ENCODE results near the gene ZBTB7A.

Gene ZBTB7A

GRCh38 chr19:4018775-4019504 is 47.8 kb downstream of the ZBTB7A start:
- 97% methylated on average over 16 to 19 of the region's 19 CpGs for WGBS, 2 experiments (ENCODE audit: insufficient coverage in 2 of 2)
- Histone ChIP-seq H3K4me1 (ENCODE audit: control insufficient read depth, insufficient read depth, low read length, poor library complexity, severe bottlenecking) (no peaks in the 10 kb centered on the region), H3K27ac (ENCODE audit: low read depth, low read length, severe bottlenecking) (no peak overlapping the region), H3K9me3 (ENCODE audit: control insufficient read depth, low read length) (no peaks in the 10 kb centered on the region), H3K36me3 (ENCODE audit: control insufficient read depth, insufficient read depth, low read length) (peaks cover 74% of the 10 kb centered on the region), H3K4me3 (ENCODE audit: extremely low read depth, insufficient read depth, low read length, poor library complexity, severe bottlenecking) (no peak overlapping the region)

GRCh38 chr19:4018140-4018613 is 48.5 kb downstream of the ZBTB7A start:
- no peak overlapping the region for H3K27ac ChIP-seq (ENCODE audit: low read depth, low read length, severe bottlenecking)
- no peaks in the 10 kb centered on the region for H3K9me3 ChIP-seq (ENCODE audit: control insufficient read depth, low read length)
- H3K4me3 ChIP-seq (ENCODE audit: extremely low read depth, insufficient read depth, low read length, poor library complexity, severe bottlenecking): no peak overlapping the region
- WGBS, 2 experiments (ENCODE audit: insufficient coverage in 2 of 2): 89 to 96% methylated on average over 13 to 16 of the region's 22 CpGs
- peaks cover 76% of the 10 kb centered on the region for H3K36me3 ChIP-seq (ENCODE audit: control insufficient read depth, insufficient read depth, low read length)
- H3K4me1 ChIP-seq (ENCODE audit: control insufficient read depth, insufficient read depth, low read length, poor library complexity, severe bottlenecking): no peaks in the 10 kb centered on the region

GRCh38 chr19:4016903-4017638 is 49.6 kb downstream of the ZBTB7A start:
- Histone ChIP-seq H3K36me3 (ENCODE audit: control insufficient read depth, insufficient read depth, low read length) (peaks cover 81% of the 10 kb centered on the region), H3K27ac (ENCODE audit: low read depth, low read length, severe bottlenecking) (no peak overlapping the region), H3K4me1 (ENCODE audit: control insufficient read depth, insufficient read depth, low read length, poor library complexity, severe bottlenecking) (no peaks in the 10 kb centered on the region), H3K4me3 (ENCODE audit: extremely low read depth, insufficient read depth, low read length, poor library complexity, severe bottlenecking) (no peak overlapping the region), H3K9me3 (ENCODE audit: control insufficient read depth, low read length) (no peaks in the 10 kb centered on the region)
- WGBS, 2 experiments (ENCODE audit: insufficient coverage in 2 of 2): 99% methylated on average over 12 to 13 of the region's 15 CpGs

GRCh38 chr19:4016486-4016885 is 50.2 kb downstream of the ZBTB7A start:
- H3K4me3 ChIP-seq (ENCODE audit: extremely low read depth, insufficient read depth, low read length, poor library complexity, severe bottlenecking): no peak overlapping the region
- no peaks in the 10 kb centered on the region for H3K9me3 ChIP-seq (ENCODE audit: control insufficient read depth, low read length)
- peaks cover 79% of the 10 kb centered on the region for H3K36me3 ChIP-seq (ENCODE audit: control insufficient read depth, insufficient read depth, low read length)
- H3K27ac ChIP-seq (ENCODE audit: low read depth, low read length, severe bottlenecking): no peak overlapping the region
- no peaks in the 10 kb centered on the region for H3K4me1 ChIP-seq (ENCODE audit: control insufficient read depth, insufficient read depth, low read length, poor library complexity, severe bottlenecking)
- 93 to 97% methylated on average over 12 of the region's 12 CpGs for WGBS, 2 experiments (ENCODE audit: insufficient coverage in 2 of 2)

GRCh38 chr19:4015705-4016402 is 50.8 kb downstream of the ZBTB7A start:
- WGBS, 2 experiments (ENCODE audit: insufficient coverage in 2 of 2): 93 to 98% methylated on average over 24 to 37 of the region's 37 CpGs
- no peak overlapping the region for H3K4me3 ChIP-seq (ENCODE audit: extremely low read depth, insufficient read depth, low read length, poor library complexity, severe bottlenecking)
- H3K4me1 ChIP-seq (ENCODE audit: control insufficient read depth, insufficient read depth, low read length, poor library complexity, severe bottlenecking): no peaks in the 10 kb centered on the region
- no peaks in the 10 kb centered on the region for H3K9me3 ChIP-seq (ENCODE audit: control insufficient read depth, low read length)
- H3K36me3 ChIP-seq (ENCODE audit: control insufficient read depth, insufficient read depth, low read length): peaks cover 77% of the 10 kb centered on the region
- peak overlapping the region; percentile 10 for H3K27ac ChIP-seq (ENCODE audit: low read depth, low read length, severe bottlenecking)

GRCh38 chr19:4014541-4015491 is 51.9 kb downstream of the ZBTB7A start:
- 88 to 98% methylated on average over 16 to 21 of the region's 25 CpGs for WGBS, 2 experiments (ENCODE audit: insufficient coverage in 2 of 2)
- Histone ChIP-seq H3K9me3 (ENCODE audit: control insufficient read depth, low read length) (no peaks in the 10 kb centered on the region), H3K4me3 (ENCODE audit: extremely low read depth, insufficient read depth, low read length, poor library complexity, severe bottlenecking) (no peak overlapping the region), H3K36me3 (ENCODE audit: control insufficient read depth, insufficient read depth, low read length) (peaks cover 75% of the 10 kb centered on the region), H3K27ac (ENCODE audit: low read depth, low read length, severe bottlenecking) (no peak overlapping the region), H3K4me1 (ENCODE audit: control insufficient read depth, insufficient read depth, low read length, poor library complexity, severe bottlenecking) (peaks cover 3% of the 10 kb centered on the region)

GRCh38 chr19:4013886-4014540 is 52.7 kb downstream of the ZBTB7A start:
- Histone ChIP-seq H3K27ac (ENCODE audit: low read depth, low read length, severe bottlenecking) (no peak overlapping the region), H3K36me3 (ENCODE audit: control insufficient read depth, insufficient read depth, low read length) (peaks cover 71% of the 10 kb centered on the region), H3K4me1 (ENCODE audit: control insufficient read depth, insufficient read depth, low read length, poor library complexity, severe bottlenecking) (peaks cover 11% of the 10 kb centered on the region), H3K9me3 (ENCODE audit: control insufficient read depth, low read length) (no peaks in the 10 kb centered on the region), H3K4me3 (ENCODE audit: extremely low read depth, insufficient read depth, low read length, poor library complexity, severe bottlenecking) (no peak overlapping the region)
- 96 to 98% methylated on average over 18 to 20 of the region's 20 CpGs for WGBS, 2 experiments (ENCODE audit: insufficient coverage in 2 of 2)

GRCh38 chr19:4012975-4013634 is 53.6 kb downstream of the ZBTB7A start:
- 95 to 96% methylated on average over 33 of the region's 33 CpGs for WGBS, 2 experiments (ENCODE audit: insufficient coverage in 2 of 2)
- Histone ChIP-seq H3K27ac (ENCODE audit: low read depth, low read length, severe bottlenecking) (no peak overlapping the region), H3K4me1 (ENCODE audit: control insufficient read depth, insufficient read depth, low read length, poor library complexity, severe bottlenecking) (peaks cover 11% of the 10 kb centered on the region), H3K9me3 (ENCODE audit: control insufficient read depth, low read length) (no peaks in the 10 kb centered on the region), H3K36me3 (ENCODE audit: control insufficient read depth, insufficient read depth, low read length) (peaks cover 64% of the 10 kb centered on the region), H3K4me3 (ENCODE audit: extremely low read depth, insufficient read depth, low read length, poor library complexity, severe bottlenecking) (no peak overlapping the region)

- peaks cover 63% of the 10 kb centered on the region for H3K36me3 ChIP-seq (ENCODE audit: control insufficient read depth, insufficient read depth, low read length)
- H3K4me3 ChIP-seq (ENCODE audit: extremely low read depth, insufficient read depth, low read length, poor library complexity, severe bottlenecking): no peak overlapping the region
- H3K4me1 ChIP-seq (ENCODE audit: control insufficient read depth, insufficient read depth, low read length, poor library complexity, severe bottlenecking): peaks cover 11% of the 10 kb centered on the region
- 94 to 96% methylated on average over 21 to 26 of the region's 27 CpGs for WGBS, 2 experiments (ENCODE audit: insufficient coverage in 2 of 2)
- no peak overlapping the region for H3K27ac ChIP-seq (ENCODE audit: low read depth, low read length, severe bottlenecking)
- no peaks in the 10 kb centered on the region for H3K9me3 ChIP-seq (ENCODE audit: control insufficient read depth, low read length)
These were observed 54.4 kb downstream of the ZBTB7A start for GRCh38 chr19:4012092-4012974.
